Panc1 (cell line): ENCODE results near the gene KRTAP26-1.

Experiments
- POLR2AphosphoS5 ChIP-seq: IDR thresholded peaks from 2 replicates; pipeline ENCODE4 v1.6.1; 2012; ENCODE audit warnings: mild to moderate bottlenecking, low read depth, low read length, moderate library complexity
- TF ChIP-seq, protein P1 (sequence below): fragments of 450-650 bp; IDR thresholded peaks from 2 replicates; pipeline ENCODE4 v1.5.1; 2017; ENCODE audit warnings: mild to moderate bottlenecking

DNA sequence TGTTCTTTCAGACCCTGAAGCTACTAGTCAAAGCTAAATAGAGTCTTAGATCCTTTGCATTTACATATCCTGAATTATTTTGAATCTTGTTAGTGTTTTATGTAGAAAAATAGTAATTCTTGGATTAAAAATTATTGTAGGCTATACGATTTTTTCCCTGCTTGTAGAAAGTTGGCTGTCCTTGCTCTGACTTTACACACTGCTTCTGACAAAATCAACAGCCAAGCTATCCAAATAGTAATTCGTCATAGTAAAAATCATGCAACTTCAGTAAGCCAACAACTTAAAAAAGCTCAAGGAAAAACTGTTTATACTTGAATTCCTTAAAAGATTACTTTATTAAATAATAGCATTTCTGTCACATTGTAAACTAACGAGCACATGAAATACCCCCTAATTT, 35.8 kb upstream of the KRTAP26-1 start:
- TF ChIP-seq, protein P1, sequence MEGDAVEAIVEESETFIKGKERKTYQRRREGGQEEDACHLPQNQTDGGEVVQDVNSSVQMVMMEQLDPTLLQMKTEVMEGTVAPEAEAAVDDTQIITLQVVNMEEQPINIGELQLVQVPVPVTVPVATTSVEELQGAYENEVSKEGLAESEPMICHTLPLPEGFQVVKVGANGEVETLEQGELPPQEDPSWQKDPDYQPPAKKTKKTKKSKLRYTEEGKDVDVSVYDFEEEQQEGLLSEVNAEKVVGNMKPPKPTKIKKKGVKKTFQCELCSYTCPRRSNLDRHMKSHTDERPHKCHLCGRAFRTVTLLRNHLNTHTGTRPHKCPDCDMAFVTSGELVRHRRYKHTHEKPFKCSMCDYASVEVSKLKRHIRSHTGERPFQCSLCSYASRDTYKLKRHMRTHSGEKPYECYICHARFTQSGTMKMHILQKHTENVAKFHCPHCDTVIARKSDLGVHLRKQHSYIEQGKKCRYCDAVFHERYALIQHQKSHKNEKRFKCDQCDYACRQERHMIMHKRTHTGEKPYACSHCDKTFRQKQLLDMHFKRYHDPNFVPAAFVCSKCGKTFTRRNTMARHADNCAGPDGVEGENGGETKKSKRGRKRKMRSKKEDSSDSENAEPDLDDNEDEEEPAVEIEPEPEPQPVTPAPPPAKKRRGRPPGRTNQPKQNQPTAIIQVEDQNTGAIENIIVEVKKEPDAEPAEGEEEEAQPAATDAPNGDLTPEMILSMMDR, result no peak
- no peak for TF ChIP-seq POLR2AphosphoS5
